Endothelial cell of umbilical vein (primary cell): ENCODE measurements around the gene ADARB2. TPM values are rescaled to one million over a fixed set of nuclear protein-coding genes. Genes with fewer than 3 reads are reported as not detected.

Source experiments
- BruUV-seq: library from RNA; stranded (reverse); fragments of 400-500 nt; replicated peaks from 2 replicates; lab custom pipeline; 2021; lab: Mats Ljungman, UMichigan
- CTCF ChIA-PET: fragments of 300-600, 350-600 bp; sonication (Branson Sonifier 250); formaldehyde crosslinking; loops from one replicate; lab custom pipeline; 2021; ENCODE audit warnings: antibody characterized with exemption, inconsistent platforms; lab: Charles Lee
- POLR2A ChIA-PET: fragments of 300-600, 350-600 bp; sonication (Branson Sonifier 250); formaldehyde crosslinking; loops from one replicate; lab custom pipeline; 2021; ENCODE audit warnings: antibody characterized with exemption, inconsistent platforms; lab: Charles Lee
- DNase-seq: peaks from one replicate; pipeline ENCODE4 v3.0.0-alpha.2; 2011; ENCODE audit warnings: low read depth, low spot score
- FAIRE-seq: peaks from 2 replicates; lab custom pipeline; 2011; peaks lifted over from hg19 to GRCh38; lab: Jason Lieb, UNC
- H2AFZ ChIP-seq: 2 replicates; pipeline ENCODE4 v1.6.0; 2012; ENCODE audit warnings: low read depth, low read length, control low read depth, inconsistent platforms
- H3K27ac ChIP-seq: 2 replicates; pipeline ENCODE4 v1.5.1; 2011; ENCODE audit warnings: low read depth, mild to moderate bottlenecking, control low read depth, low read length, moderate library complexity; ENCODE audit not compliant: insufficient read depth
- H3K27me3 ChIP-seq, 2 experiments: 2 replicates each; pipeline versions ENCODE4 v1.6.0 to v1.6.1; 2011; ENCODE audit warnings: low read length in 2 of 2, mixed read lengths in 1 of 2; ENCODE audit not compliant: control insufficient read depth in 2 of 2, insufficient read depth in 2 of 2
- H3K36me3 ChIP-seq, 2 experiments: 2 replicates in 1 of 2; 3 replicates in 1 of 2; pipeline ENCODE4 v1.5.1; 2011; ENCODE audit warnings: low read length in 2 of 2, mild to moderate bottlenecking in 1 of 2, moderate library complexity in 1 of 2; ENCODE audit not compliant: control insufficient read depth in 2 of 2, insufficient read depth in 2 of 2; ENCODE audit errors: extremely low read depth in 1 of 2
- H3K4me1 ChIP-seq: 3 replicates; pipeline ENCODE4 v1.5.1; 2011; ENCODE audit warnings: mild to moderate bottlenecking, low read length; ENCODE audit not compliant: control insufficient read depth, insufficient read depth; ENCODE audit errors: extremely low read depth
- H3K4me2 ChIP-seq: 2 replicates; pipeline ENCODE4 v1.6.1; 2011; ENCODE audit warnings: low read length, control low read depth, mixed read lengths; ENCODE audit not compliant: insufficient read depth
- H3K4me3 ChIP-seq, 3 experiments: fragments of 200-600 bp in 1 of 3; sonication (generic), shearing (Covaris generic) in 1 of 3; replicated peaks in 1 of 3; 2 replicates each; pipeline ENCODE4 v1.5.1; 2011 to 2016; ENCODE audit warnings: control low read depth in 3 of 3, low read length in 3 of 3, mild to moderate bottlenecking in 2 of 3, inconsistent platforms in 1 of 3, low read depth in 1 of 3, moderate library complexity in 1 of 3; ENCODE audit not compliant: insufficient read depth in 1 of 3
- H3K79me2 ChIP-seq: 2 replicates; pipeline ENCODE4 v1.6.0; 2012; ENCODE audit warnings: low read length, inconsistent platforms; ENCODE audit not compliant: control insufficient read depth, insufficient read depth
- H3K9ac ChIP-seq: replicated peaks from 2 replicates; pipeline ENCODE3; 2011; ENCODE audit warnings: low read length, control low read depth; ENCODE audit not compliant: insufficient read depth; ENCODE audit errors: extremely low read depth
- H3K9me1 ChIP-seq: replicated peaks from 3 replicates; pipeline ENCODE4 v1.6.0; 2011; ENCODE audit warnings: mild to moderate bottlenecking, low read length; ENCODE audit not compliant: control insufficient read depth, insufficient read depth; ENCODE audit errors: extremely low read depth
- H3K9me3 ChIP-seq: replicated peaks from 2 replicates; pipeline ENCODE4 v1.5.1; 2012; ENCODE audit warnings: low read length, inconsistent platforms; ENCODE audit not compliant: control insufficient read depth, insufficient read depth
- H4K20me1 ChIP-seq: replicated peaks from 2 replicates; pipeline ENCODE3; 2011; ENCODE audit warnings: mild to moderate bottlenecking, low read length; ENCODE audit not compliant: control insufficient read depth, insufficient read depth; ENCODE audit errors: extremely low read depth
- EZH2 ChIP-seq: IDR thresholded peaks from 2 replicates; pipeline ENCODE4 v1.6.1; 2012; ENCODE audit warnings: borderline replicate concordance, low read depth, mild to moderate bottlenecking, moderate library complexity, low read length, inconsistent platforms; ENCODE audit not compliant: severe bottlenecking
- FOS ChIP-seq: IDR thresholded peaks from 2 replicates; pipeline ENCODE4 v1.6.1; 2011; ENCODE audit warnings: mild to moderate bottlenecking, low read length, moderate library complexity, borderline replicate concordance; ENCODE audit not compliant: insufficient read depth
- JUN ChIP-seq: IDR thresholded peaks from 2 replicates; pipeline ENCODE4 v1.6.1; 2011; ENCODE audit warnings: borderline replicate concordance, low read depth; ENCODE audit not compliant: insufficient read length, insufficient read depth
- MYC ChIP-seq: IDR thresholded peaks from one replicate; pipeline ENCODE4 v1.6.1; 2011; ENCODE audit warnings: mild to moderate bottlenecking, low read depth, low read length
- POLR2A ChIP-seq: IDR thresholded peaks from 2 replicates; pipeline ENCODE4 v1.6.1; 2012; ENCODE audit warnings: low read depth, mild to moderate bottlenecking, control low read depth, low read length
- POLR2AphosphoS5 ChIP-seq: IDR thresholded peaks from 2 replicates; pipeline ENCODE4 v1.6.1; 2012; ENCODE audit warnings: low read depth, mild to moderate bottlenecking, control low read depth, low read length, moderate library complexity; ENCODE audit not compliant: insufficient read depth
- dilution Hi-C: fragments of 300-500 bp; cut with MboI; formaldehyde crosslinking; loops from one replicate; pipeline ENCODE4 v1.15.0; 2019; ENCODE audit warnings: low sequenced_read_pairs; ENCODE audit not compliant: extremely low pct_ligation_motif_present
- intact Hi-C: fragments of 100-400 bp; cut with micrococcal nuclease; formaldehyde crosslinking; loops from one replicate; pipeline ENCODE4 v1.10.0; 2022
- polyA plus RNA-seq, 4 experiments: library from polyadenylated mRNA; depleted of rRNA in 3 of 4; stranded (reverse) in 3 of 4; unstranded in 1 of 4; fragments of >200 nt; gene quantifications; 2 replicates each; pipeline versions ENCODE4 v1.2.1 to v1.2.3, GENCODE V29; 2011 to 2012; ENCODE audit warnings: missing spikeins in 1 of 4
- total RNA-seq: library from RNA; stranded (reverse); gene quantifications from 2 replicates; pipeline ENCODE4 v1.2.3, GENCODE V29; 2021
- TF ChIP-seq, protein P1 (sequence below), 2 donors: IDR thresholded peaks; 1 replicate in 1 of 2; 2 replicates in 1 of 2; pipeline ENCODE4 v1.5.1; 2011; ENCODE audit warnings: low read length in 2 of 2, mild to moderate bottlenecking in 2 of 2, moderate library complexity in 2 of 2, control low read depth in 1 of 2, inconsistent platforms in 1 of 2, low read depth in 1 of 2; ENCODE audit not compliant: insufficient read depth in 1 of 2; ENCODE audit errors: extremely low read depth in 1 of 2
- TF ChIP-seq, protein P2 (sequence below): IDR thresholded peaks from 2 replicates; pipeline ENCODE4 v1.6.1; 2011; ENCODE audit not compliant: insufficient read depth, insufficient read length

Gene ADARB2
- total and polyA plus RNA-seq, 2 donors (not counting 3 experiments of a cell fraction or from before 2014, with no cell fraction given) = not detected

DNA sequence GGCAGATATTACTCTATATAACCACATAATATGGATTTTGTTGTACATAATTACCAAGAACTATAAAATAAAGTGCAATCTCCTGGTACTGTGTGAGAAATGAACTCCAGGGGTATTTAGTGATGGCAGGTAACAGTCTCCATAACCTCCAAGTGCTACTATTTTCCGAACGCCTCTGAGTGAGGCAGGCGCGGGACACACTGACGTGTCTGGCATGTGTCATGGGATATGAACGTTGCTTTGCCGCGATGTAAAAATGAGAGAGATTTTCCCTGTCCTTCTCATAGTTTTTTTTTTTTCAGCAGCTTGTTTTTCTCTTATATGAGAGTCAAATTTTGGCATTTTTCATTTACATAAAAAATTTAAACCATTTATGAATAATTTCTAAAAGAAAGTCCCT is 3.6 kb downstream of the ADARB2 start:
- DNase-seq (no peak), FAIRE-seq (no peak)
- dilution Hi-C loops = no loop called here

More for the DNA sequence above, 3.6 kb downstream of the ADARB2 start:
- Histone ChIP-seq H3K9ac (no peak overlapping the region), H3K9me3 (no peaks in the 10 kb centered on the region), H3K4me3 (no peak overlapping the region), H3K27ac (no peak overlapping the region), H3K79me2 (no peaks in the 10 kb centered on the region), H3K4me1 (no peaks in the 10 kb centered on the region), H3K4me2 (no peak overlapping the region), H3K9me1 (no peaks in the 10 kb centered on the region), H4K20me1 (no peaks in the 10 kb centered on the region), H2AFZ (no peak overlapping the region), H3K36me3 (no peaks in the 10 kb centered on the region), H3K27me3 (no peaks in the 10 kb centered on the region)
- CTCF ChIA-PET = no interaction called here
- intact Hi-C loops = no loop called here
- BruUV-seq = no TSS peak
- POLR2A ChIA-PET = no interaction called here
- TF ChIP-seq MYC (no peak), EZH2 (no peak), FOS (no peak), POLR2AphosphoS5 (no peak), JUN (no peak), POLR2A (no peak)
- TF ChIP-seq, protein P1, sequence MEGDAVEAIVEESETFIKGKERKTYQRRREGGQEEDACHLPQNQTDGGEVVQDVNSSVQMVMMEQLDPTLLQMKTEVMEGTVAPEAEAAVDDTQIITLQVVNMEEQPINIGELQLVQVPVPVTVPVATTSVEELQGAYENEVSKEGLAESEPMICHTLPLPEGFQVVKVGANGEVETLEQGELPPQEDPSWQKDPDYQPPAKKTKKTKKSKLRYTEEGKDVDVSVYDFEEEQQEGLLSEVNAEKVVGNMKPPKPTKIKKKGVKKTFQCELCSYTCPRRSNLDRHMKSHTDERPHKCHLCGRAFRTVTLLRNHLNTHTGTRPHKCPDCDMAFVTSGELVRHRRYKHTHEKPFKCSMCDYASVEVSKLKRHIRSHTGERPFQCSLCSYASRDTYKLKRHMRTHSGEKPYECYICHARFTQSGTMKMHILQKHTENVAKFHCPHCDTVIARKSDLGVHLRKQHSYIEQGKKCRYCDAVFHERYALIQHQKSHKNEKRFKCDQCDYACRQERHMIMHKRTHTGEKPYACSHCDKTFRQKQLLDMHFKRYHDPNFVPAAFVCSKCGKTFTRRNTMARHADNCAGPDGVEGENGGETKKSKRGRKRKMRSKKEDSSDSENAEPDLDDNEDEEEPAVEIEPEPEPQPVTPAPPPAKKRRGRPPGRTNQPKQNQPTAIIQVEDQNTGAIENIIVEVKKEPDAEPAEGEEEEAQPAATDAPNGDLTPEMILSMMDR (IDR thresholded peaks at IDR 0.05; ENCODE audit: extremely low read depth in 1 of 2, insufficient read depth in 1 of 2, low read depth in 1 of 2, low read length in 2 of 2) = no peak
- TF ChIP-seq, protein P2, sequence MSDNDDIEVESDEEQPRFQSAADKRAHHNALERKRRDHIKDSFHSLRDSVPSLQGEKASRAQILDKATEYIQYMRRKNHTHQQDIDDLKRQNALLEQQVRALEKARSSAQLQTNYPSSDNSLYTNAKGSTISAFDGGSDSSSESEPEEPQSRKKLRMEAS = no peak
